ENCODE results near the gene BAG5. TPM values are rescaled to one million over a fixed set of nuclear protein-coding genes. Genes with fewer than 3 reads are reported as not detected.
A peak's percentile ranks its signal among the peaks of the same experiment; 100 is the strongest.
"Not testable (repeated sequence)": the region's sequence is repeated elsewhere in the genome, so short reads cannot be mapped to it uniquely, and the experiment has no call there.

Gene BAG5
- total RNA-seq, 1 experiment from 2014 or later: 22.6 TPM

DNA sequence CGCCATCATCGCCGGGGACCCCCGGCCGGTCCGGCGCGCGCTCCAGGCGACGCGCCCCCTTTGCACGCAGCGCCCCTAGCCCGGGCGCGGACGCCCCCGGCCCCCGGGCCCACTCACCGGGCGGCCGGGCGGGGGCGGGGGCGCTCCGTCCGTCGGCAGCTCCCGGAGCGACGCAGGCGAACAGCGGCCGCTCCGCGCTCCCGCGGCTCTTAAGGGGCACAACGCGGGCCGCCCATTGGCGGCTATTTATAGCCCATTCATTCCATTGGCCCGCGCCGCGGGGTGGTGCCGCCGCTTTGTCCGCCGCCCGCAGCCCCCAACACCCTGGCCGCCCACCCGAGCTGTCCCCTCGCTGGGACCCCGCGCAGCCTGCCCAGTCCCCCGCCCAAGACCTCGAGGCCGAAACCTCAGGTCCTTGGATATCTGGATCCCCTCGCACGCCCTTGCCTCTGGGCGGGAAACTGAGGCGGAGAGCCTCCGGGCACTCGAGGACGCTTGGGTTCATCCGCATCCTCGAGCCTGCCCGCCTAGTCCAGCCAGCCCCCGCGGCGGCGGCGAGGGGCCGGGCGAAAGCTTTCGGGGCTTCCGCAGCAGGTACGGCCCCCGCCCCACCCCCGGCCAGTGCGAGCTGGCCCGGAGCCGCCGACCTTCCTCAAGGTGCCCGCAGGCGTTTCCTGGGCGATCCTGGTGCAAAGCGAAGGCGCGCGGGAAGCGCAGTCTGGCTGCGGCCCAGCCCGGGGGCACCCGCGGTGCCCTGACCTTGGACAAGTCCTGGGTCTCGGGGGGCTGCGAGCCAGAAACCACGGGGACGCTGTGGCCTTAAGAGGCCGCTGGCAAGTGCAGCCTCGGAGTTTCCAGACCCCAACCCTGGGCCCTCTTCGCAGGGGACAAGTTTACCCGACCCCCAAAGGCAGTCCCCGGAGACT lies 39.5 kb downstream of the BAG5 start, which contains the start of gene CKB:
Gene CKB, minus strand, starts transcription at position 182 of the 926 bp plus-strand sequence. CDS start 337 bp downstream, outside the sequence.
- peak; percentile 64 for DNase-seq (ENCODE audit: low read depth)

DNA sequence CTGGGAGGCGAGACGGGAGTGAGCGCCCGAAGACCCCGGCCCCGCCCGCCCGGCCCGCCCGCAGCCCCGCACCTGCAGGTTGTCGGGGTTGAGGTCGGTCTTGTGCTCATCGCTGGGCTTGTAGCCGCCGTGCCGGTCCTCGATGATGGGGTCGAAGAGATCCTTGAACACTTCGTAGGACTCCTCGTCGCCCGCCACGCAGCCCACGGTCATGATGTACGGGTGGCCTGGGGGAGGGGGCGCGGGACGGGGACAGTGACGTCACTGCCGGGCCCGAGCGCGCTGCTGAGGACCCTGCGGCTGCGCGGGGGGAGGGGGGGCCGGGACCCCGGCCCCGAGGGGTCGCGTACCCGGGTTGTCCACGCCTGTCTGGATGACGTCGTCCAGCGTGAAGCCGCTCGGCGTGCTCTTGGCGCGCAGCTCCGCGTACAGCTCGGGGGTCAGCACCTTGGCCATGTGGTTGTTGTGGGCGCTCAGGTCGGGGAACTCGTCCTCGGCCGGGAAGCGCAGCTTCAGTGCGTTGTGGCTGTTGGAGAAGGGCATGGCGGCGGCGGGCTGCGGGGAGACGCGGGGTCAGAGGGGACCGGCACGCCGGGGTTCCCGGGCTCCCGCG lies 40.4 kb downstream of the BAG5 start:
- no peak for DNase-seq (ENCODE audit: low read depth)

DNA sequence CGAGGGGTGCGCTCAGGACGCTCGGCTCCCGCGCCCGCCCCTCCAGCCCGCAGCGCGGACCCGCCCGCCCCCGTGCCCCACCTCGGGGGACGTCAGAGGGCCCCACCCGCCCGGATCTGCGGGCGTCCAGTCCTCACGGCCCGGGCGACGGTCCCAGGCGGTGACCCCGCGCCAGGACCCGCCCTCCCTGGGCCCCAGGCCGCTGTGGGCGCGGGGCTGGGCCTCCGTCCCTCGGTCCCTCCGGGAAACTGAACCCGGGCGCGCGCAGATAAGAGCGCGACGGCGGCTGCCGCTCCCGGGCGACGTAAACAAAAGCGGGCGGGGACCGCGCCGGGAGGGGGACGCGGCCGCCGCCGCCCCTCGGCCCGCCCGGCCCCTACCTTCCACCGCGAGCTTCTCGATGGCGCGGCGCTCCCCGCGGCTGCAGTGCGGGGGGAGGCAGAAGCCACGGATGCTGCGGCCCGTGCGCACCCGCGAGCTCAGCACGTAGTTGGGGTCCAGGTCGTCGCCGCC lies 41.0 kb downstream of the BAG5 start:
- no peak for DNase-seq (ENCODE audit: low read depth)

DNA sequence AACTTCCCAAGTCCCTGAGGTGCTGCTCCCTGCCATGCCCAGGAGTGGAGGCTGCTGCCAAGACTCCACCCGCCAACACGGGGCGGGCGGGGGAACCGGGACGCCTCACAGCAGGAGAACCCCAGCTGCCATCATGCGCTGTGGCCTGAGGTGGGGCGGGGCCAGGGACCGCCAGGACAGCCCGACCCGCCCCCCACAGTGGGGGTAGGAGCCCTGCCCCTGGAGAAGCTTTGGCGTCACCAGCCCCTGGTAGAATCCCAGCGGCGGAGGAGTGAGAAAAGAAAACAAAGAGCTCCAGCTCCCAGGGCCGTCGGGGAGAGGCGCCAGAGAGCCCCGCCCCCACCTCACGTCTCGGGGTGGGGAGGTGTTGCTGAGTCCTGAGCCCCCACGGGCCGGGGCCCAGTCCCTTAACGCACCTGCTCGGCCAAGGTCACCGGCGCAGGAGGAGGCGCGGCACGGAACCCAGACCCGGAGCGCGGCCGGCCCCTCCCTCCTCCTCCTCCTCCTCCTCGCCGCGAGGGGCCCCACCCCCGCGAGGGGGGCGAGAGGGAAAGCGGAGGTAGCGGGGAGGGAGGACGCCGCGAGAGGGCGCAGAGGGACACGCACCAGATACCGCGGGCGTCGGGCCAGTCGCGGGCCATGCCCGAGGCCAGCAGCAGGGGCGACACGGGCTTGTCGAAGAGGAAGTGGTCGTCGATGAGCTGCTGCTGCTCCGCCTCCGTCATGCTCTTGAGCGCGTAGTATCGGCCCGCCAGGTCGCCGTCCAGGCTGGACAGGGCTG lies 41.6 kb downstream of the BAG5 start:
- no peak for DNase-seq (ENCODE audit: low read depth)

DNA sequence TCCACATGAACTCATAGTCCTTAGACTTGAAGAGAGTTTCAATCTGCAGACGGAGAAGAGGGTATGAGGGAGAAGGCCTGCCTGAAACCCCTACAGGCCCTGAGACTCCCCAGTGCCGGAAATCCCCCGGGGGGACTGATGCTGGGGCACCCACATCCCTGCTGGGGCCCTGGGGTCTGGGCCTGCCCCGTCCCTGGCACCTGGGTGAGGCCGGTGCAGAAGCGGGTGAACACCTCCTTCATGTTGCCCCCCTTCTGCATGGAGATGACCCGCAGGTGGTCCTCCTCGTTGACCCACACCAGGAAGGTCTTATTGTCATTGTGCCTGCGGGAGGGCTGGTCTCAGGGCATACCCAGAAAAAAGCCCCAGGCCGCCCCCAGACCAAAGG lies 42.2 kb downstream of the BAG5 start:
- no peak for DNase-seq (ENCODE audit: low read depth)

DNA sequence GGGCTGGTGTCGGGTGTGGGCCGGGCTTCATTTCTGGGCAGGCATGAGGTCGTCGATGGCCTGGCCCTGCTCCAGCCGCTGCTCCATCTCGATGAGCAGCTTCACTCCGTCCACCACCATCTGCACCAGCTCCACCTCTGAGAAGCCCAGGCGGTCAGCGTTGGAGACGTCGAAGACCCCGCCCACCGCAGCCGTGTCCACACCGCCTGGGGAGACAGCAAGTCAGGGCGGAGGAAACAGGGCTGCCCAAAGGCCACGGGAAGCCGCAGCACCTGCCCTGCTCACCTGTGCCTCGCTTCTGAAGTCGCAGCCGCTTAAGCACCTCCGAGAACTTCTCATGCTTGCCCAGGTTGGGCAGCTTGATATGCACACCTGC lies 42.6 kb downstream of the BAG5 start:
- no peak for DNase-seq (ENCODE audit: low read depth)

DNA sequence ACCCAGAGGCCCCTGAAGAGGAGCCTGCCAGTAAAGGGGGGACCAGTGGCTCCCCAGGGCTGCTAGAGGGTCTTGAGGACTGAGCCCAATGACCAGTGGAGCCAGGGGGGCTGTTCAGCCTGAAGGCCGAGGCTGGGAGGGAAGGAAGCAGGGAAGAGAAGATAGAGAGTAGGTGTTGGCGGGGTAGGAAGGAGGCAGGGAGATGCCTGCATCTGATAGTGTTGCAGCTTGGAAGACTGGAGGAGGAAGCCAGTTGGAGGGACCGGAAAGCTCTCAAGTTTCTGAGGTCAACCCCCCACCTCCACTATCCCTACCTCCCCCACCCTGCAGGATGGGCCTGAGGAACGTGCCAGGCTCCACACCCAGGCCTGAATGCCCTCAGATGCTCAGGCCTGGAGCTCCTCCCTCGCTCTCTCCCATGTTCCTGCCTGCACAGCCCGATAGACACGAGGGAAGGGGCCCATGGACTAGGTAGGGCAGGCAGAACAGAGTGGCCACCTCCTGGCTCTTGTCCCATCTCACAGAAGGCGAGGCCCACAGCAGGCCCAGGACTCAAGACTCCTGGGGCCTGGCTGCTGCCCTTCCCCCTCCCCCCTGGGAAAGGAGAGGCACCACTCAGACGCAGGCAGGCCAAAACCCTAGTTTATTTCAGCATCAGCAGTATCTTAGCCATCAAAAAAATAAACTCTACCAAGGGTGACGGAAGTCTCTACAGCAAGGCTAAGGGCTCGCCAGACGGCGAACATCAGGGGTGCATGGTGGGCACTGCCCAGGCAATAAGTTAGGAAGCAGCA lies 43.2 kb downstream of the BAG5 start:
- DNase-seq (ENCODE audit: low read depth): peak; percentile 65

DNA sequence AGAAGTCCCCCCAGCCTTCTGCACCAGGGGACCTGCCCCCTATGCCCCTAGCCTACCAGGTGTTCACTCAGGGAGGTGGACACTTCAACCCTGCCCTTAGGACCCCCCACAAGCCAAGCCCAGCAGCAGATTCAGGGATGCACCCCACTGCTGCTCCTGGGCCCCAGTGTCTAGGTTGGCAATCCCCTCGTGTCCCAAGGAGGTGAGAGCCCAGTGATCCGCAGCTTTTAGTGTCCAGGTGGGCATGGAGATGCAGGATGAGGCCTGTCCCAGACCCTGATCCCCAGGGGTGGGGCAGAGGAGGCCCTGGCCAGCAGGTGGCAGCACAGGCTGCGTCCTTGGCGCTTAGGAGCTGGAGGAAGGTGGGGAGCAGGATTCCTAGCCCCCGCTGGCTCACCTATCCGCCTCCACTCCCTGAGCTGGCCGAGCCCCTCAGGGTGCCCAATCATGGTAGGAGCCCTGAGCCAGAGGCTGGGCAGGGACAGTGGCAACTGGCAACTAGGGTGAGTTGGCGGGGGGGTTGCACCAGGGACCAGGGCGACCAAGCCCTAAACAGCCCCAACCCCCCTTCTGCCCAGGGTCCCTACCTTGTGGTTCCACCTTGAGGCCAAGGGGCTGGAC lies 43.9 kb downstream of the BAG5 start:
- DNase-seq (ENCODE audit: low read depth): peak; percentile 50

DNA sequence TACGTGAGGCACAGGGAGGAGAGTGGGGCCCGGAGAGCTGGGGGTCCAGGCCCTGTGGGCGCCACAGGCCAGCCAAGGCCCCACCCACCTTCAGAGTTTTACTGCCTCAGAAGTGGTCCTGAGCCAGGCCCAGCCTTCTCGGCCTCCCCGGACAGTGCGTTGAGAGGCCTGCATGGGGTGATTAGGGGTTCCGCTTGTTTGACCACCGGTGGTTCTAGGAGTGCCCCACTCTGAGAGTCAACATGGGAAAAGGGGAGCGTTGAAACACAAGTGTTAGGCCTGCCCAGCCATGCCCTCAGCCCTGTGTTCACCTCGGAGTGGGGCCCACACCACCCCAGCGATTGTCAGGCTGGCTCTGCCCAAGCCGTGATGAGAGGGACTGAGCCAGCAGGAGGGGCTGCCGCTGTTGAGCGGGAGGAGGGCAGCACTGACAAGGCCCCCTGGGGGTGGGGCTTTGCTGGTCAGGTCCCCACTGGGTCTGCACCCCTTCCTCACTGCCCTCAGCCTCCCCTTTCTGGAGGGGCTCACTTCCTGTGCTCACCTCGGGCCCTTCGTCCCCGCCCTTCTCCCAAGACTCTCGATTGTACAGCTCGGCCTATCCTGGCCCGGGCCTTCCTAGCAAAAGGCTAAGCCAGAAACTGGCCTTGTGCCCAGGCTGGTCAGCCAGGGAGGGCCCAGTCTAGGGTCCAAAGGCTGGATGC lies 44.6 kb downstream of the BAG5 start:
- DNase-seq (ENCODE audit: low read depth): no peak

DNA sequence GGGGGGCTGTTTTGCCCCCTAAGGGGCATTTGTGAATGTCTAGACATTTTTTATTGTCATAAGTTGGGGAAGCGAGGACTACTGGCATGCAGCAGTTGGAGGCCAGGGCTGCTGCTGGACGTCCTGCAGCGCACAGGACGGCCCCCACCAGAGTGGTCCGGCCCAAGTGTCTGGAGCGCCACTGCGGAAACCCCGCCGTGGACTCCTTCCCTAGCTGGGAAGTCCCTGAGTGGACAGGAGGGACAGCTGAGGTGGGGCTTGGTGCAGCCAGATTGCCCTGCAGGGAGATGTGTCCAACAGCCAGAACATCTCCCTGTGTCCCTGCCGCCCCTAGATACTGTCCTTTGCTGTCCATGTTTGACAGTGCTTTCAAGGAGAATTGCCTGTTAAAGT lies 45.3 kb downstream of the BAG5 start:
- DNase-seq (ENCODE audit: low read depth): no peak

DNA sequence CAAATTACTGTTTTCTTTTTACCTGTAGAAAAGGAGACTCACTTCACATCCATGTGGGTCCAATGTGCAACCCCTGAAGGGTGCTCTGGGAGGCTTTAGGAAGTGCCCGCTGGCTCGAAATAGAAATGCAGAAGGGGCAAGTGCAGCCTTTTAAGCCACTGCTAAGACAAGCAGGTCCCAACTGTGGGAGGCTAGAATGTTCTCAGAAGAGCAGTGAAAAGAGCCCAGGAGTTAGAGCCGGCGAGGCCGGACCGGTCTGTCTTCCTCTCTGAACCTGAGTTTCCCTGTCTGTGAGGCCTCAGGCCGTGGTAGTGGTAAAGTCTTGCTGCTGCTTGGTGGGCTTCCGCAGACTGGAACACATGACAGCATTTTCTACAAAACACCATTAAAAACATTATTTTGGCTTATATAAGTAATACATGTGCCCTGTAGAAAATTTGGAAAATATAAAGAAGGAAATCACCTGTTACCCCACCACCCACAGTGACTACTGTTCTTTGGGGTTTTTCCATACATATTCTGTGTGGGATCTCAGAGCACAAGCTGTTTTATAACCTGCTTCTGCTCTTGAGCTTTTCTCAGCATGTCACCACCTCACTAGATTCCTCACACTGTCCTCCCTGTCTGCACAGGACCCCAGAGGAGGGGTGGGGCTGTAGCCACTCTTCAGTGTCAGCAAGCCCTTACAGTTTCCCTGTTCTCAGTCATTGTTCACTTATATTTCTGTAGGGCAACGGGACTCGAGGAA lies 45.9 kb downstream of the BAG5 start:
- DNase-seq (ENCODE audit: low read depth): no peak

DNA sequence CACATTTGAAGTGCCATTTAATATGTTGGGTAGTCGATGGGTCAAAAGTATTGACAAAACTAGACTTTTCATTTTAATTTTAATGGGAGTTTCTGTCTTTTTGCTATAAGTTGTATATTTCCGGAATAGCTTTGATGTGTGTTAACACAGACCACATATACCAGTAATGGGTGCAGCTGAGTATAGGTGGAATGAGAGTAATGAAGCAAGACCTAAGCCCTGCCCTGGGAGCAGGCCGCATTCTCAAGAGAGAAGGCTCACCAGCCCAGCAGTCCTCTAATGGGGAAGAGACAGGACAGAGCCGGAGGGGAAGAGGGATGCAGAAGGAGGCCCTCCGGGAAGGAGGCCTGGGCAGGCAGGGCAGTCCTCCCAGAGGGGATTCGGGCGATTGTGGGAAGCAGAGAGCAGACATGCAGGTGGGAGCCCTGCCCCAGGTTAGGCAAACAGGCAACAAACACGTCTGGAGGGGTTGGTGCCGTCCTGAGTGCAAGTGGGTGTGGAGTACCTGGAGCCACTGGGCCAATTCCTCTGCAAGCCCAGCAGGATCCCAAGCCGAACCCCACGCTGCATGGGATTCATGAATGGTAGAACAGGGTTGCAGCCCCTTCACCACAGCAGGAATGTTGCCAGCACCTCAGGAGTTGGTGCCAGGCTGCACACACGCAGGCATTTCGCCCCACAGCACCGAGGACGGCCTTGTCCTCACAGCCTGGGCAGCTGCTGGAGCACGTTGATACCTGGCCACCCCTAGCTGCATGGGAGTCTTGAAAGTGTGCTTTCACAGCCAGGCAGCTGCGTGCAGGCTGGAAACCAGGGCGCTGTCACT lies 47.6 kb downstream of the BAG5 start:
- no peak for DNase-seq (ENCODE audit: low read depth)

DNA sequence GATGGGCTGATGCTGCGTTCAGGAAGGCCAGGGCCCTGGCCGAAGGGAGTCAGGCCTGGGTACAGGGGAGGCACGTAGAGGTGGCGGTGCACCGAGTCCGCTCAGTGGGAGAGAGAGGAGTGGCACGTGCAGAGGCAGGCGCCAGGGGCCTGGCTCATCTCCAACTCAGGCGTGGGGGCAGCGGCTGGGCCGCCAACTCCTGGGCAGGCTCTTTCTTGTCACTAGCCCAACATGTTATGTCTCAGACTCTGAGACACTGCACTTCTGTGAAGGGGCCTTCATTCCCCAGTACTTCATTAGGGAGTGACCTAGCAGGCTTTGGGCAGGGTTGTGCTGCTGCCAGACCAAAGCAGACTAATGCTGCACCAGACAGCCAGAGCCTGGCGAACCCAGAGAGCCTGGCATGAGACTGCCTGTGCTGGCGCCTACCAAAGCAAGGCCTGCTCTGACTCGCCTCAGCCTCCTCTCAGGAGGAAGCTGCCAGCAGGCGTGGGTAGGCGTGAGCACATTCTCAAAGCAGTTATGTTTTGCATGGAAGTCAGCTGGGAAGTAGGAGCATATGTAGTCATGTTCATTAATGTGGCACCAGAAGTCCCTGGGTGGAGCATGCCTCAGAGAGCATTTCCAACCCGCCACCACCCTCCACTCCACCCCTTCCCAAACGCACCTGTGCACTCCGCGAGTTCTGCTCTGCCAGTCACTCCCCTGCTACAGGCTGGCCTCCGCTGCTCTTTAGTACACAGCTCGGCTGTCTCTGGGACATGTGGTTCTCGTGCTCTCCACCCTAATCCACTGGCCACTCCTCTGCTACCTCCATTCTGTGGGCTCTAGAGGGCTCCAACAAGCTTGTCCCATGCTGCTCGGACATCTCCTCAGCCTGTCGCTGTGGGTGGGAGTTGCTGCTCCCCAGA lies 49.5 kb downstream of the BAG5 start:
- DNase-seq (ENCODE audit: low read depth): peak; percentile 71

DNA sequence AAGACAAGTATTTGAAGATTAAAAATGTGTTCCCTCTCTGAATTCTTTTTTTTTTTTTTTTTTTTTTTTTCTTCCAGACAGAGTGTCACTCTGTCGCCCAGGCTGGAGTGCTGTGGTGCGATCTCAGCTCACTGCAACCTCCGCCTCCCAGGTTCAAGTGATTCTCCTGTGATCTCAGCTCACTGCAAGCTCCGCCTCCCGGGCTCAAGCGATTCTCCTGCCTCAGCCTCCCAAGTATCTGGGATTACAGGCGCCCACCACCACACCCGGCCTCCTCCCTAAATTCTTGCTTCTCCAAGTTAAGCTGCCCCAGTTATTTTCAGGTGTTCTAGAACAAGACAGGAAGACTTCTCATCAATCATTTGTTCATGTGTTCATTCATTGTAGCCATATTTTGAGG lies 50.3 kb downstream of the BAG5 start:
- not testable (repeated sequence) for DNase-seq (ENCODE audit: low read depth)

DNA sequence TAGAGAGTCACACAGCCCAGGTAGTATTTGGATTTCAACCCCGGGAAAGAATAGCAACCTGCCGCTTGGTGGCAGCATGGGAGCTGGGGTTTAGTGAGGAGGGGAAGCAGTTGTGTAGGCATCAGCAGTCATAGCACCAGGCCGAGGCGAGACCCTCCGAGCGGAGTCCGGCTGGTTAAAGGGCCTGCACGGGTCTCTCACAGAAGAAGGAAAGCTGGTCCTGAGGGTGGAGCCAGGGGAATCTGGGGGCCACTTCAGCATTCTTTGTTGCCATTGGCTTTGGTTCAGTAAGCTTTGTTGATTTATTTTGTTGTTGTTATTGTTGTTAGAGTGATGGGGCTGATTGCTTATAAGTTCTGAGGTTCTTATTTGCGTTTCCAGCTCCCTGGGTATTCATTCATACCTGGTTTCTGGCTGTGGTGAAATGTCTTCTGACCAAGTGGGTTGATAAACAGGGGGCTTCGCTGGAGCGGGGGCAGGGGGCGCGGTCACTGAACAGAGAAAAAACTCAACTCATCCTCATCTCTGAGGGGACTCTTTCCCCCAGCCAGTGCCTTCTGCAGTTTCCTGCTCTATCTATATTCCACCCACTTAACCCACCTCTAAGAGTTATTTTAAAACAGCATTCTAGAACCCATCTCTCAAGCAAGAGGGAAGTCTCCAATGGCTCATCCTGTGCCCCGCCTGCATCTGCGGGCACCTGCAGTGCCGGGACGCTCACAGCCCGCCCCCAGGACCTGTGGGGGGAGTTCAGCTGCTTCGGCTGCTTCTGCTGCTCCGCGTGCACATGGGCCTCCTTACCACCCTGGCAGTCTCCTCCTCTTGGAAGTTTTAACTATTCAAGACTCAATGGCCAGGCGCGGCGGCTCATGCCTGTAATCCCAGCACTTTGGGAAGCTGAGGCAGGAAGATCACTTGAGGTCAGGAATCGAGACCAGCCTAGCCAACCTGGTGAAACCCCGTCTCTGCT lies 51.4 kb downstream of the BAG5 start:
- no peak for DNase-seq (ENCODE audit: low read depth)

Data from M059J (cell line).